Left lobe of liver (tissue), 2 donors: ENCODE data around the gene CCDC33. TPM values are rescaled to one million over a fixed set of nuclear protein-coding genes. Genes with fewer than 3 reads are reported as not detected.

Experiments
- ATAC-seq: fragments of 200-7000 bp; cut with Tn5 transposase; one replicate; pipeline ENCODE4 v1.9.1; 2020; ENCODE audit warnings: mild to moderate bottlenecking, moderate library complexity
- DNase-seq: peaks from one replicate; pipeline ENCODE4 v3.0.0-alpha.2; 2020; ENCODE audit warnings: low spot score
- total RNA-seq: library from RNA; stranded (reverse); gene quantifications from one replicate; pipeline ENCODE4 v1.2.1, GENCODE V29; 2021
- donor health status: DM: no; HTN: no; CAD: no; lungs with moderate emphysema.
- donor health status: DM: no; HTN: yes; CAD: no.

CCDC33 gene
- total RNA-seq, 1 donor from 2014 or later, result not detected

DNA sequence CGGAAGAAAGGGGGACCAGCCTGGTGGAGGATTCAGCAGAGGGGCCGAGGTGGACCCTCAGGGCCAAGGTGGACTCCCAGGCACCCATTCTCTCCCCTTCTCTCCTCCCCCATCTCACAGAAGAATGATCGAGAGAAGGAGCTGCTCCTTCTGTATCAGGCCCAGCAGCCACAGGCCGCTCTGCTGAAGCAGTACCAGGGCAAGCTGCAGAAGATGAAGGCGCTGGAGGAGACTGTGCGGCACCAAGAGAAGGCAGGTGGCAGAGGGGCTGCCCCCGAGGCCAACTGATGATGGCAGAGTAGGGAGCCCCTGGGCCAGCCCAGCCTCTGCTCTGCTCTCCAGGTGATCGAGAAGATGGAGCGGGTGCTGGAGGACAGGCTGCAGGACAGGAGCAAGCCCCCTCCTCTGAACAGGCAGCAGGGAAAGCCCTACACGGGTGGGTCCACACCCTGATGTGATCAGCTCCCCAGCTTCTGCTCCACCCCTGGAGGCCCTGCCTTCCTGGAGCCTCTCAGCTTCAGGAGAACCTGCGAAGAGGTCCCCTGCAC is 94.8 kb downstream of the CCDC33 start:
- ATAC-seq, result no peak

DNA sequence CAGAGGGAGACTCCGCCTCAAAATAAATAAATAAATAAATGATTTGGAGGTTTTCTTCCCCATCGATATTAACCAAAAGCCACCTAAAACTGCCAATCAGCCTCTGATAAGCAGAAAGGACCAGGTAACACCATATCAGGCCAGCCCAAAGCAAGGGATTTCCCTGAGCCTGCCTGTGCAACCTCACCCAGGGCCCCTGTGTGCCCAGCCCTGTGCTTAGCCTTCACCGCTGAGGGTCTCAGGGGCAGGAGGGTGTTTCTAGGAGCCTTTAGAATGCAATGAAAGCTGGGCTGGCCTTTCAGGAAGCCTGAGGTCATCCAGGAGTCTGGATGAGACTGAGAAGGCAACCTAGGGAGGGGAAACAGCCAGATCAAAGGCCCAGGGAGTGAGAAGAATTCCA is 95.9 kb downstream of the CCDC33 start:
- no peak for ATAC-seq

More for the DNA sequence above, 94.8 kb downstream of the CCDC33 start:
- no peak for DNase-seq

DNA sequence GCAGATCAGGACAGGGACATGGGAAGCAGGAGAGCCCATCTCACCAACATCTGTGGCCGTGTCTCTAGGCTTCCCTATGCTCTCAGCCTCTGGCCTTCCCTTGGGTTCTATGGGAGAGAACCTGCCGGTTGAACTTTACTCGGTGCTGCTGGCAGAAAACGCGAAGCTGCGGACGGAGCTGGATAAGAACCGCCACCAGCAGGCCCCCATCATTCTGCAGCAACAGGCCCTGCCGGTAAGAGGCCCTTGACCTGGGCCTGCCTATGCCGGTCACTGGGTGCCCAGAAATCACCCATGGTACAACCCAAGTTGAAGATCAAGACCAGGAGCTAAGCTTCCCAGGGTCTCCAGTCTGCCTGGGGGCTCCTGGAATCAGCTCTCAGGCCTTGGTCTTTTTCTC is 96.5 kb downstream of the CCDC33 start:
- ATAC-seq (no peak), DNase-seq (no peak)

More for the DNA sequence above, 95.9 kb downstream of the CCDC33 start:
- DNase-seq, result no peak

DNA sequence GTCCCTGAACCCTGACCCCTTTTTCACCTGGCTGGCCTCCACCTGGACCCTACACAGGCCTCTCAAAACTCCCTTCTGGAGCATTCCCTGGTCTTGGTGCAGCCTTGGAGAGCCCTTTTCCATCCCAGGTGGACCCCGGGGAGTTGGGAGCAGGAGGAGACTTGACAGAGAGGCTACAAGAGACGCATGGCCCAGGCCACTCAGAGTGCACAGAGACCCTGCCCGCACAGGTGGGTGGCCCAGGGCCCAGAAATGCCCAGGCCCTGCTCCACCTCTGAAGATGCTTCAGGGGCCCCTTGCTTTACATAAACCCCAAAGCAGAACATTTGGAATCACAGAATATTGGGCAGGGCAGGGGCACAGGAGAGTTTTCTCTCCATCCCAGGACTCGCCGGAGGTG is 97.0 kb downstream of the CCDC33 start:
- ATAC-seq, result no peak
- DNase-seq, result no peak

DNA sequence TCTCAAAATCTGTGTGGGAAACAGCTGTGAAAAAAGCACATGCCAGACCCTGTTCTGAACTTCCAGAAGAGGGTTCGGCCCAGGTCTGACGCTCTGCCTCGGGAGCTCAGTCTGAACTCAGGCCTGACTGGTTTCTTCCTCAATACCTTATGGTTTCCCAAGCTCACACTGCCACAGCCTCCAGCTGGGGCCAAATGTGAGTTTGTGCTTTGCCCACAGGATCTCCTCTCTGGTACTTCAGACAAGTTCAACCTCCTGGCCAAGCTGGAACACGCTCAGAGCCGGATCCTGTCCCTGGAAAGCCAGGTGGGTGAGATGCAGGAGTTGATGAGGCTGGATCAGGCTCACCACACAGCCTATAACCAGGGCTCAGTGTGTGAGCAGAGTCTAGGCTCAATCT is 97.5 kb downstream of the CCDC33 start:
- ATAC-seq (no peak), DNase-seq (no peak)

DNA sequence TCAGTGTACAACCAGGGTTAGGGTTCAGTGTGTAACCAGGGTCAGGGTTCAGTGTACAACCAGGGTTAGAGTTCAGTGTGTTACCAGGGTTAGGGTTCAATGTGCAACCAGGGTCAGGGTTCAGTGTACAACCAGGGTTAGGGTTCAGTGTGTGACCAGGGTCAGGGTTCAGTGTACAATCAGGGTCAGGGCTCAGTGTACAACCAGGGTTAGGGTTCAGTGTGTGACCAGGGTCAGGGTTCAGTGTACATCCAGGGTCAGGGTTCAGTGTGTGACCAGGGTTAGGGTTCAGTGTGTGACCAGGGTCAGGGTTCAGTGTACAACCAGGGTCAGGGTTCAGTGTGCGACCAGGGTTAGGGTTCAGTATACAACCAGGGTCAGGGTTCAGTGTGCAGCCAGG is 98.0 kb downstream of the CCDC33 start:
- no peak for ATAC-seq

DNA sequence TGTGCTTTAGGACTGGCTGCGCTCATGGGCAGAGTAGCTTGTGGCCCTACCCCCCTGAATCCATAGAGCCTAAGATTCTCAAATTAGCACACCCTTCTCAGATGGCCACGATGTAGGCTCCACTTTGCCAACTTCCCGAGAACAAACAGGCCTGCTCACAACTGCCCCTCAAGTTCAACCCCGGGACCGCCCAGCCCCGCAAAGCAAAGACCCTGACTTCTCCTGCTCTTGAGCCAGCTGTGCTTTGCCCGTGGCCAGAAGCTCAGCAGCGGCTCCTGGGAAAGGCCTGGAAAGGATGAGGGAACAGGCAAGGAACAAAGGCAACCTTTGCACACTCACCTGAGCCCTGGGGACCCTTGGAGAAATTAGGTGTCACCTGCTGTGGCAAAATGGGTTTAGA is 99.3 kb downstream of the CCDC33 start:
- no peak for DNase-seq
- ATAC-seq, result no peak

More for the DNA sequence above, 98.0 kb downstream of the CCDC33 start:
- no peak for DNase-seq

DNA sequence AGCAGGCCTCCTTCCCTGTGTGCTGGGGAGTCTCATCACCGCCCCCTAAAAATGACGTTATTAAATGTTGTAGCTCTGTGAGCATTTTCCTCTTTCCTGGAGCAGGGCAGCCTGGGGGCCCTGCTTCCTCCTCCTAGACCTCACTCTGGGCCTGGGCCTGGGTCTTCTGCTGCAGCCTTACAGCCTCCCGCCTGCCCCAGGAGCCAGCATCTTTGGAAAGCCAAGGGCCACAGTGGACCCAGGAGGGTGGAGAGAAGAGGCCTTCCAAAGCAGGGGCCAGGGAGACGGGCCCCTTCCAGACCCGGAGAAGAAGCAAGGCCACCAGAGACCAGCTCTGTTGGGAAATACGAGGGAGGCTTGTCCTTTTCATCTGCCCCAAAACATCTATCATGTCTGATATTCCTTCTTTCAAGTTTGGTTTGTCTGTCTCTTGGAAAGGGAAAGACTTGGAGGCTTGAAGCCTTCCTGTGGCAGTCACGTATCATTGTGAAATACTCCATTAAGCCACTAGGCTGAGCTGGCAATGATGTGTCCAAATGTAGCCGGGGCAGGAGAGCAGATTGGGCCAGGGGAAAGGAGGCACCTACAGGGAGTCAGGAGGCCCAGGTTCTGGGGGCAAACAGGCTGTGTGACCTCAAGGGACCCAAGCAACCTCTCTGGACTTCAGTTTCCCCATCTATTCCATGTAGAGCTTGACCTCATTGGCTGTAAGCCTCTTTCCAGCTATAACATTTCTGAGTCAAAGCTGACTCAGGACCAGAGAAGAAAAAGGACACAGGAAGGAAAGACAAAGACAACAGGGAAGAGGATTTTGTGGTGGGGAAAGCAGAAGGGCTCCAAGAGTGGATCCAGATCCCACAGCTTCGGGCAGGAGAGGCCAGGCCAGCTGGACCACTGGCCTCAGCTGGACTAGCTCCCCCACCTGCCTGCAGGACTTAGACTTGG is 100.2 kb downstream of the CCDC33 start:
- DNase-seq (no peak), ATAC-seq (no peak)

DNA sequence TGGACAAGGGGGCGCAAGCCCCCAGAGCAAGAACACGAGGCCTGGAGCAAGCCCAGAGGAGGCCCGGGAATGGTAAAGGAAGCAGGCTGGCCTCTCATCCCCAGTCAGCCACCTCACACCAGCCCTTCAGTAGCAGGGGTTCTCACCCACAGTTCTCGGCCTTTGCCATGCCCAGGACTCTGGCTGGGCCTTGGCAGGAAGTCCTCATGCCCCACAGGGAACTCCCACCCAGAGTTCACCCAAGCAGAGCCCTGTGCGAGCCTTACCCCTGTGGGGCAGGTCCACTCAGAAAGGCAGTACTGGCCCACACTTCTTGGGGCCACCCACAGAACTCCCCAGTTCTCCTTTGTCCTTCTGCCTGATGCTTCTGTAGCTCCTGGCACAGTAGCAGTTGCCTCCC is 101.0 kb downstream of the CCDC33 start:
- no peak for DNase-seq
- no peak for ATAC-seq

DNA sequence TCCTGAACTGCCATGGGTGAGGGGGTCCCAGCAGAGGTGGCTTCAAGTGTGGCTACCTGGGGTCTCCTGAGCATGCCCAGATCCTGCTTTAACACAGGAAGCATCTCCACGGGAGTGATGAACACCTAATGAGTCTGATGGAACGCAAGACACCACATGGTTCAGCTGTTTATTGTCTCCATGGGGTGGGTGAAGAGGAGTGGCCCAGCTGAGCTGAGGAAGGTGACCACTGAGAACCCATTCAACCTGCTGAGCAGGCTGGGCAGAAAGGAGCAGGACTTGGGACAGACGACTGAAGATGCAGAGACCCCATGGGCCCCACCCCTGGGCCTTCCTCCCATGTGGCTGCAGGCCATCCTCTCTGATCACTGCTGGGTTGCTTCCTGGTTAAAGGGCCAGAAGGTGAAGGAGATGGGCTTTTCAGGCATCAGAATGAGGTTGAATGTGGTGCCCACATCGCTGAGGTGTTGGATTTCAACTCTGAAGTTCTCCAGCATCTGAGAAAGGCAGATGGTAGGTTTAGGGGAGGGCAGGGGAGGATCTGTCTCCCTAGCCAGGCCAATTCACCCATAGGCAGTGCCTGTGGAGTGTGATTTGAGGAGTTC is 101.6 kb downstream of the CCDC33 start:
- no peak for DNase-seq
- ATAC-seq, result no peak

DNA sequence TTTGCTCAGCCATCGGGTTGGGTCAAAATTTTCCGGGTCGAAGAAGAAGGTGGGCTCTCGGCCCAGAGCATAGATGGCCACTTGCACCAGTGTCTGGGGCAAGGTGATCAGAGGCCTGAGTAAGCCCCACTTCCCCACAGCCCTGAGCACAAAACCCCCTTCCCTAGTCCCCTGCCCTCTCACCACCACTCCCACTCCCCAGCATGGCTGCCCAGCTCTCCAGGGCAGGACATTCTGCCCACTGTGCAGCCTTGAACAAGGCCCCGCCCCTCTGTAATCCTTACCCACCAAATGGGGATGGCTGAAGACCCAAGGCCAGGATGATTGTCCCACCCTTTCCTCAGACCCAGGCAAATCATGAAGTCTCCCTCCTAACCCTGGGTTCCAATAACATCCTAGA is 102.5 kb downstream of the CCDC33 start:
- no peak for DNase-seq

DNA sequence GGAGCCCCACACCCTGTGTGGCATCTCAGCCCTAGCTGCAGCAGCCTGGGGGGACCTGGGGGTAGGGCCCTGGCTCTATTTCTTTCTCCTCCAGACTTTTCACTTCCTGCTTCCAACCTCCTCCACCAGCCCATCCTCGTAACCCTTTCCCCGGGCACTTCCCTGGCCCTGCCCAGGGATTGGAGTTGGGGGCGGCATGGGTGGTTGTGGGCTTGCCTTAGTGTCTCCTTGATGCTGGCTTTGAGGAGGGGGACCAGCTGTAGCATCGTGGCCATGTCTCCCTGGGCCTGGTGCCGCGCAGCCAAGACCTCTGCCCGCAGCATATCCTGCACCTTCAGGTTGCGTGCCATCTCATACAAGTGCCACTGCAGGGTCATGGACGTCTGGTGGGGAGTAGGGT is 103.2 kb downstream of the CCDC33 start:
- ATAC-seq, result no peak

More for the DNA sequence above, 102.5 kb downstream of the CCDC33 start:
- no peak for ATAC-seq

DNA sequence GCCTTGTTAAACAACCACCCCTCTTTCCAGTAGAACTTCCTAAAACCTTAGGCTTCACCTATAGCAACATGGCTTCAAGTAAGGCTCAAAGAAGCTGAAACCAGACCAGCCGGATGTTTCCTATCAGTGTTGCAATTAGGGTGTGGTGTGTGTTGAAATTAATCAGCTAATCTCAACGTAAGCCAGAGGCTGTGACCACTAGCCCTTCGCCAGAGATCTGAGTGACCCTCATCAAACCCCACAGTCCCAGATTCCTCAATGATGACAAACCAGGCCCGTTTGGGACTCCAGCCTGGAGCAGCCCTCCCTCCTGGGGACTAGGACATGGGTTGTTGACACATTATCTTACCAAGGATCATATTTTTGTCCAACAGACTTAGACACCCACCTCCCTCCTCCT is 104.0 kb downstream of the CCDC33 start:
- DNase-seq, result no peak
- no peak for ATAC-seq

More for the DNA sequence above, 103.2 kb downstream of the CCDC33 start:
- no peak for DNase-seq

DNA sequence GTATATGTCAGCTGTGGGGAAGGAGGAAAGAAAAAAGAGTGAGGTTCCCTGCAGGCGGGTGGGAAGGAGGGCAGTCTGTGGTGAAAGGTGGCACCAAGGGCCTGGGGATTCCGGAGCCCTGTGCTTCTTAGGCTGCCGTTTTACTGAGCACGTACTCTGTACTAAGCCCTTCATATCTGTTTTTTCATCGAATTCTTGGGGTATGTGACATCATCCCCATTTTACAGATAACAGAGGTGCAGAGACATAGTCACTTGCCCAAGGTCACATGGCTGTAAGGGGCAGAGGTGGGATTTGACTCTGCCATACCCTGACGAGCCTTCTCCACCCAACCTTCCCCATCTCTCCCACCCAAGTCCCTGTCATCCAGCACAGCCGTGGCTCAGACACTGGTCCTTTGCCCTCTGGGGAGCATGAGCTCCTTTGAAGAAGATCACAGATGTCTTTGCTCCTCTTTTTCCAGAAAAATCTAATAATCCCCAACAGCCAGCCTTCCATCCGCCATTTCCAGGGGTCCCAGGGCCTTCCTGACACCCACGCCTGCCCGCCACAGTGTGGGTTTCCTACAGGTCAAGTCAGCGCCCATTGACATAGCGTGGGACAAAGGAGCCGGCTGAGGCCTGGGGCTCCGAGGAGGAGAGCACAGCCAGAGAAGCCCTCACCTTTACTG is 107.1 kb downstream of the CCDC33 start:
- no peak for DNase-seq
- ATAC-seq, result no peak

DNA sequence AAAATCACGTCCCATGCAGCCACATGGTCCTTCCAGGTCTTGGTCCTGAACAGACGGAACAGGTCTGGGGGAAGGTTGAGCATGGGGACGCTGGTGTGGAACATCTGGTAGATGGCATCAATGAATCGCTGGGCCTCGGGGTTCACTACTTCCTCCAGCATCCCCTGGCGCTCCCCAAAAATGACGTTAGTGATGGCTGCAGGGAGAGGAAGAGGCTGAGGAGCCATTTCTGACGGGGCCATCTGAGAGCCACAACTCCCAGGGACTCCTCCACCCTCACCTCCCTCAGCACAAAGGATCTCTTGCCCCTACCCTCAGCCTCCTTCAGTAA is 107.6 kb downstream of the CCDC33 start:
- ATAC-seq, result no peak

DNA sequence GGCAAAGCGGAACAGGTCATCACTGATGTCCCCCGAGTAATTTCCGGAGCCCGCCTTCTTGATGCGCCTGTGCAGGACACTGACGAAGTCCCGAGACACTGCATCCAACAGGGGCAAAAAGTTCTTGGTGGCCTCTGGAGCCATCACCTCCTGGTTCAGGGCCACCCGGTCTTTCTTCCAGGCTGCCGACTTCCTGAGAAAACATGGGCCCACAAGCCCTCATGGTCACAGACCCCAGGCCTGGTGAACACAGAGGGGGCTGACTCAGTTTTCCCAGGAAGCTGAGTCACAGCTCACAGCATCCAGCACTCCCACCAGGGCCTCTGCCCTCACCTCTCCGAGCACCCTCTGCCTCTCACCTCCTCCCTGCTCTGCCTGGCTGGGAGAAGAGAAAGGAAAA is 108.9 kb downstream of the CCDC33 start:
- ATAC-seq, result no peak
- no peak for DNase-seq

More for the DNA sequence above, 107.6 kb downstream of the CCDC33 start:
- no peak for DNase-seq

DNA sequence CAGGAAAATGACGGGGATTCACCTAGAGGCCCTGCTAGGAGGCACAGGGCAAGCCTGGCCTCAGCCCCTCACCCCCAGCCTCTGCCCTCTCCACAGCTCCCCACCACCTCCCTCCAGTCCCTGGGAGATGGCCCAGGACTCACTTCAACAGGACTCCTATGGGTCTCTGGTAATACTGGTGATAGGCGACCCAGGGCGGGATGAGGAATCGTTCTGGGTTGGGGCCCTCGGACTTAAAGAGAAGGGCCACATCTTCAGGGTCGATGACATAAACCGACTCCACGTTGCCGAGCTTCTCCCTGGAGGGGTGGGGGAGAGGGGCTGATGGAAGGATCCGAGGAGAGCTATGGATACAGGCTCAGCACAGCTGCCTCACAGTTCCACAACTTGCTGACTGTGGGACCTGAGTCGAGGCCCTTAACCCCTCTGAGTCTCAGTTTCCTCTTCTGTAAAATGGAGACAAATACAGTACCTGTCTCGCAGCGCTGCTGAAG is 111.7 kb downstream of the CCDC33 start:
- ATAC-seq (no peak), DNase-seq (no peak)

DNA sequence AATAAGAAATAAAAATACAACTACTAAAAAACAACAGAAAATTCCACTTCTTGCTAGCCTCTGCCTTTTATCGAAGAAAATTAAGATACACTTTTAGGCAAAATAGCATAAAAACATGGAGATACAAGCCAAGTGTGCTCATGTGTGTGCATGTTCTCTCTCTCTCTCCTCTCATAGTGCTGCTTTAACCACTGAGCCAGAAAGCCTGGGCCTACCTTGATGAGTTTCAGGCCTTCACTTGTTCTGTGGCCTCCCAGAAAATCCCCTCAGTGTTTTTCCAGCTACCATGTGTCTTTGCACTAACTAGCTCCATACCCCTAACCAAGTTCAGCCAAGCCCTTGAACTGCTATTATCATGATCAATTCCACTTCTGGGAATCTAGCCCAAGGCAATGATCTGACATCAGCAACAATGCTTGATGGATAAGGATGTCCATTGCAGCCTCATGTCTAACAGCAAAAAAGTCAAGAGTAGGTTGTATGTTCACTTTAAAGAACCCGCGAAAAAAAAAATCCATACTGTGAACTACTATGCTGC is 113.2 kb downstream of the CCDC33 start:
- ATAC-seq (no peak), DNase-seq (no peak)

DNA sequence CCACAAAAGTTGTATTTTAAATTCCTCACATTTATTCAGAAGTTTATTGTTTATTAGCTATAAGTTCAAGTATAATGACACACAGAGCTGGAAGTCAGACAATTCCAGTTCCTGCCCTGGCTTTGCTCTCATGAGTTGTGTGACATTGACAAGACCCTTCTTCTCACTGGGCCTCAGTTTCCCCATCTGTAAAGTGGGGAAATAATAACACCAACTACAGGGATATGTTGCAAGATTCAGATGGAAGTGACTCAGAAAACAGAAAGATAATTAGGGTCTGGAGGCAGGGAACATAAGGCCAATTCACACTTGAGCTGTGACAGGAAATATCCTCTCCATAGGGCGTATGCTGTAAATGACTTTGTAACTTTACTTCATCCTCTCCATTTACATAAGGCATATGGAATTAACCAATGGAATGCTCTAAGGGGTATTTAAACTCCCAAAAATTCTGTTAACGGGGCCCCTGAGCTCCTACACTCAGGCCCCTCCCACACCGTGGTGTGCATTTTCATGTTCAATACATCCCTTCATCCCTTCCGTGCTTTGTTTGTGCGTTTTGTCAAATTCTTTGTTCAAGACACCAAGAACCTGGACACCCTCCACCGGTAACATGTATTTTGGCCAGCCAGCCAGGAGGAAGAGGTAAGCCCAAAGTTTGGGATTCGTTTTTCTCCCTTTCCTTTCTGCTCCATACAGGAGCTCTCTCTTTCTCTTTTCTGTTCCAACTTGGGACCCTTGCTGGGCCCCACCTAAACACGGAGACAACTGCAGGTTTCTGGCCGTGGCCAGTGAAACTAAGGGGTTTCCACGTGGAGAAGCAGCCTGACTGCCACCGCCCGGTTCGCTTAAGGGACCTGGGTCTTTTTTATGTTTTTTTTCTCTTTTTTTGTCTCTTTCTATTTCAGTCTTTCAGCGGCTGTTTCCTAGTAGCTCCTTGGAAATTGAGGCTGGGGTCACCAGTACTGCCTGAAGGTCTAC is 114.5 kb downstream of the CCDC33 start:
- DNase-seq, result no peak
- ATAC-seq, result no peak

DNA sequence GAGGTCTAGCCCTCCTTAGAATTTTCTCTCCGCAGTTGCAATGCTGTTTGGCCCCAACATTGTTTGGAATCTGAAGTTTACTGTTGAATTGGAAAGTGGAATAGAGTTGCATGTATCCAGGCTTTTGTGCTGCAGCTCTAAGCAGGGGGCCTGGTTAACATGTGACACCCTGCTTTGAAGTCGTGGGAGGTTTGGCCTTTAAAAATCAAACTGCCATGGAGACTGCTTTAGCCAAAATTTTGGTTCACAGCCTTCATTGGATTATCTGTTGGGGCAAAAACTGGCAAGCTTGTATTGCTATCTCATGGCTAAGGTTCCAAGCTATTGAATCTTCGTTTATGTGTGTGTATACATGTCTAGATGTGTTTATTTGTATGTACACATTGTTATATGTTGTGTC is 115.5 kb downstream of the CCDC33 start:
- ATAC-seq, result no peak

More for the DNA sequence above, 115.5 kb downstream of the CCDC33 start:
- no peak for DNase-seq
